GM20431 (cell line): ENCODE results near the gene CDKL4.
"Not testable (repeated sequence)": the region's sequence is repeated elsewhere in the genome, so short reads cannot be mapped to it uniquely, and the experiment has no call there.

Source experiments
- in situ Hi-C: fragments of 300-500 bp; cut with MseI, MboI; formaldehyde crosslinking; loops from one replicate; pipeline ENCODE4 v1.15.0; 2020; ENCODE audit warnings: low sequenced_read_pairs; ENCODE audit not compliant: unreplicated experiment

CDKL4 gene

GRCh38 chr2:39183673-39184072 lies 60.1 kb downstream of the CDKL4 start:
- in situ Hi-C loops: no loop called here

- in situ Hi-C loops: no loop called here
Observed at GRCh38 chr2:39181297-39181696, 62.5 kb downstream of the CDKL4 start.

GRCh38 chr2:39179974-39180960 lies 63.5 kb downstream of the CDKL4 start:
- in situ Hi-C loops: no loop called here

- in situ Hi-C loops: no loop called here
Observed at GRCh38 chr2:39178756-39179155, 65.0 kb downstream of the CDKL4 start.

GRCh38 chr2:39176997-39177396 lies 66.8 kb downstream of the CDKL4 start:
- in situ Hi-C loops: no loop called here

- in situ Hi-C loops: no loop called here
Observed at GRCh38 chr2:39175026-39175812, 68.6 kb downstream of the CDKL4 start.

- in situ Hi-C loops: no loop called here
Observed at GRCh38 chr2:39174022-39174421, 69.7 kb downstream of the CDKL4 start.

GRCh38 chr2:39172047-39172706 lies 71.6 kb downstream of the CDKL4 start:
- in situ Hi-C loops: not testable (repeated sequence)

- in situ Hi-C loops: no loop called here
Observed at GRCh38 chr2:39171621-39172020, 72.1 kb downstream of the CDKL4 start.

GRCh38 chr2:39164089-39164488 lies 79.7 kb downstream of the CDKL4 start:
- in situ Hi-C loops: no loop called here

- in situ Hi-C loops: no loop called here
Observed at GRCh38 chr2:39160982-39161381, 82.8 kb downstream of the CDKL4 start.

GRCh38 chr2:39159283-39159682 lies 84.5 kb downstream of the CDKL4 start:
- in situ Hi-C loops: no loop called here

- in situ Hi-C loops: no loop called here
Observed at GRCh38 chr2:39158351-39158750, 85.4 kb downstream of the CDKL4 start.

- in situ Hi-C loops: no loop called here
Observed at GRCh38 chr2:39156846-39157245, 86.9 kb downstream of the CDKL4 start.

GRCh38 chr2:39156107-39156506 lies 87.7 kb downstream of the CDKL4 start:
- in situ Hi-C loops: no loop called here

GRCh38 chr2:39155573-39155972 lies 88.2 kb downstream of the CDKL4 start:
- in situ Hi-C loops: not testable (repeated sequence)

GRCh38 chr2:39154944-39155343 lies 88.8 kb downstream of the CDKL4 start:
- in situ Hi-C loops: no loop called here

- in situ Hi-C loops: no loop called here
Observed at GRCh38 chr2:39153312-39153711, 90.5 kb downstream of the CDKL4 start.

- in situ Hi-C loops: no loop called here
Observed at GRCh38 chr2:39152504-39152903, 91.3 kb downstream of the CDKL4 start.

- in situ Hi-C loops: no loop called here
Observed at GRCh38 chr2:39150890-39151497, 92.8 kb downstream of the CDKL4 start.
